ENCODE measurements around the gene CD320.
"Not testable (repeated sequence)": the region's sequence is repeated elsewhere in the genome, so short reads cannot be mapped to it uniquely, and the experiment has no call there.

Gene CD320

GRCh38 chr19:8332976-8333766 is 25.0 kb upstream of the CD320 start:
- DNase-seq, result no peak

- DNase-seq, result no peak
Observed at GRCh38 chr19:8331263-8331845, 23.2 kb upstream of the CD320 start.

- no peak for DNase-seq
Observed at GRCh38 chr19:8329996-8330395, 21.8 kb upstream of the CD320 start.

GRCh38 chr19:8325454-8325853 is 17.3 kb upstream of the CD320 start:
- DNase-seq, result no peak

- DNase-seq, result no peak
Observed at GRCh38 chr19:8324186-8325050, 16.3 kb upstream of the CD320 start.

GRCh38 chr19:8323781-8324185 is 15.6 kb upstream of the CD320 start:
- no peak for DNase-seq

GRCh38 chr19:8322638-8322997 is 14.5 kb upstream of the CD320 start:
- DNase-seq, result no peak

GRCh38 chr19:8321986-8322637 is 14.0 kb upstream of the CD320 start:
- DNase-seq, result no peak

GRCh38 chr19:8321067-8321985 is 13.2 kb upstream of the CD320 start, which contains the start of the genes NDUFA7 and RPS28:
Gene NDUFA7, minus strand, starts transcription at chr19:8321375. Its CDS starts 17 bp downstream, at chr19:8321358.
Gene RPS28, plus strand, starts transcription at chr19:8321496. Its CDS starts 35 bp downstream, at chr19:8321531.
- peak; percentile 9 to 64 for DNase-seq

GRCh38 chr19:8320564-8321066 is 12.5 kb upstream of the CD320 start:
- no peak for DNase-seq

GRCh38 chr19:8319807-8320520 is 11.8 kb upstream of the CD320 start:
- no peak for DNase-seq

GRCh38 chr19:8318835-8319234 is 10.7 kb upstream of the CD320 start:
- DNase-seq, result not testable (repeated sequence)

- no peak for DNase-seq
Observed at GRCh38 chr19:8316351-8317125, 8.4 kb upstream of the CD320 start.

- not testable (repeated sequence) for DNase-seq
Observed at GRCh38 chr19:8314981-8315640, 7.0 kb upstream of the CD320 start.

- DNase-seq, result no peak
Observed at GRCh38 chr19:8311461-8312260, 3.5 kb upstream of the CD320 start.

- DNase-seq, result no peak
Observed at GRCh38 chr19:8310342-8311055, 2.3 kb upstream of the CD320 start.

- DNase-seq, result no peak
Observed at GRCh38 chr19:8308891-8309291, 733 bp upstream of the CD320 start.

- DNase-seq, result no peak
Observed at GRCh38 chr19:8307400-8307964, 676 bp downstream of the CD320 start.

Measured in cerebellar nuclear complex (tissue), 1 donor.